Fibroblast of mammary gland (primary cell): Measurements from ENCODE around the gene ENDOU.

ENCODE experiments used
- DNase-seq: peaks from one replicate; pipeline ENCODE4 v3.0.0-alpha.2; 2010; ENCODE audit warnings: low read depth
- H3K4me3 ChIP-seq: 2 replicates; pipeline ENCODE4 v1.5.1; 2011; ENCODE audit warnings: low read depth, mild to moderate bottlenecking, low read length, moderate library complexity; ENCODE audit not compliant: control insufficient read depth
- CTCF ChIP-seq: conservative IDR thresholded peaks from 2 replicates; pipeline ENCODE4 v1.5.1; 2011; ENCODE audit warnings: low read depth, low read length, inconsistent platforms; ENCODE audit not compliant: control insufficient read depth, insufficient read depth

ENDOU gene

GRCh38 chr12:47743311-47743860, 18.1 kb upstream of the ENDOU start:
- no peak overlapping the region for H3K4me3 ChIP-seq
- no peak for TF ChIP-seq CTCF
- no peak for DNase-seq

GRCh38 chr12:47742253-47742825, 17.0 kb upstream of the ENDOU start:
- H3K4me3 ChIP-seq, result no peak overlapping the region
- TF ChIP-seq CTCF, result peak; percentile 99
- peak; percentile 42 for DNase-seq

- no peak for DNase-seq
- no peak overlapping the region for H3K4me3 ChIP-seq
- no peak for TF ChIP-seq CTCF
These were observed 16.0 kb upstream of the ENDOU start for GRCh38 chr12:47741340-47741703.

GRCh38 chr12:47740606-47741339, 15.5 kb upstream of the ENDOU start:
- no peak overlapping the region for H3K4me3 ChIP-seq
- no peak for TF ChIP-seq CTCF
- no peak for DNase-seq

- no peak for TF ChIP-seq CTCF
- H3K4me3 ChIP-seq, result no peak overlapping the region
- no peak for DNase-seq
These were observed 14.7 kb upstream of the ENDOU start for GRCh38 chr12:47739979-47740378.

GRCh38 chr12:47739297-47739696, 14.0 kb upstream of the ENDOU start:
- TF ChIP-seq CTCF, result no peak
- no peak overlapping the region for H3K4me3 ChIP-seq
- DNase-seq, result no peak
